Coronary artery (tissue), 2 donors: ENCODE results near the gene MAP3K4.

Source experiments
- DNase-seq: peaks from one replicate; pipeline ENCODE4 v3.0.0-alpha.2; 2017; ENCODE audit warnings: low spot score
- H3K27ac ChIP-seq, 2 donors: fragments of 200-600 bp; sonication (generic); one replicate each; pipeline ENCODE4 v1.5.1; 2016 to 2019
- H3K4me3 ChIP-seq: fragments of 200-600 bp; sonication (generic); 2 replicates; pipeline ENCODE4 v1.5.1; 2016; ENCODE audit warnings: mild to moderate bottlenecking, moderate library complexity
- TF ChIP-seq, protein P1 (sequence below): fragments of 200-600 bp; sonication (generic); IDR thresholded peaks from one replicate; pipeline ENCODE4 v1.5.1; 2019; ENCODE audit warnings: antibody characterized with exemption

Gene MAP3K4

DNA sequence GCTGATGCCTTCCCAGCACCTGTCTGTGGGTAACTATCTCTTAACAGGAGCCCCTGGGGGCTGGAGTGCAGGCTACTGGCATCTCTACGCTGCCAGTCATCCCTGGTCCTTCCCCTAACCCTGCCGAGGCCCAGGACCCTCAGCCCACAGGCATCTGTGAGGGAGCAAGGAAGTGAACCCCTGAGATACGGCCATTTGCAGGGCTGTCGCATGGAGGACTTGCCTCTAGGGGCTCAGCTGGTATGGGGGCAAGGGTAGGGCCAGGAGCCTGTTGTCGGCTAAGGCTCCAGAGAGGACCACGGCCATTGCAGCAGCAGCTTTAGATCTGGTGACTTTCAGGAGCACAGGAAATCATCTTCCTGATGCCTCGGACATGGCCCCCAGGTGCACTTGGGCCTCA, 49.7 kb downstream of the MAP3K4 start:
- DNase-seq, result no peak
- no peak overlapping the region for H3K4me3 ChIP-seq
- no peak overlapping the region for H3K27ac ChIP-seq
- TF ChIP-seq, protein P1, sequence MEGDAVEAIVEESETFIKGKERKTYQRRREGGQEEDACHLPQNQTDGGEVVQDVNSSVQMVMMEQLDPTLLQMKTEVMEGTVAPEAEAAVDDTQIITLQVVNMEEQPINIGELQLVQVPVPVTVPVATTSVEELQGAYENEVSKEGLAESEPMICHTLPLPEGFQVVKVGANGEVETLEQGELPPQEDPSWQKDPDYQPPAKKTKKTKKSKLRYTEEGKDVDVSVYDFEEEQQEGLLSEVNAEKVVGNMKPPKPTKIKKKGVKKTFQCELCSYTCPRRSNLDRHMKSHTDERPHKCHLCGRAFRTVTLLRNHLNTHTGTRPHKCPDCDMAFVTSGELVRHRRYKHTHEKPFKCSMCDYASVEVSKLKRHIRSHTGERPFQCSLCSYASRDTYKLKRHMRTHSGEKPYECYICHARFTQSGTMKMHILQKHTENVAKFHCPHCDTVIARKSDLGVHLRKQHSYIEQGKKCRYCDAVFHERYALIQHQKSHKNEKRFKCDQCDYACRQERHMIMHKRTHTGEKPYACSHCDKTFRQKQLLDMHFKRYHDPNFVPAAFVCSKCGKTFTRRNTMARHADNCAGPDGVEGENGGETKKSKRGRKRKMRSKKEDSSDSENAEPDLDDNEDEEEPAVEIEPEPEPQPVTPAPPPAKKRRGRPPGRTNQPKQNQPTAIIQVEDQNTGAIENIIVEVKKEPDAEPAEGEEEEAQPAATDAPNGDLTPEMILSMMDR, result no peak

DNA sequence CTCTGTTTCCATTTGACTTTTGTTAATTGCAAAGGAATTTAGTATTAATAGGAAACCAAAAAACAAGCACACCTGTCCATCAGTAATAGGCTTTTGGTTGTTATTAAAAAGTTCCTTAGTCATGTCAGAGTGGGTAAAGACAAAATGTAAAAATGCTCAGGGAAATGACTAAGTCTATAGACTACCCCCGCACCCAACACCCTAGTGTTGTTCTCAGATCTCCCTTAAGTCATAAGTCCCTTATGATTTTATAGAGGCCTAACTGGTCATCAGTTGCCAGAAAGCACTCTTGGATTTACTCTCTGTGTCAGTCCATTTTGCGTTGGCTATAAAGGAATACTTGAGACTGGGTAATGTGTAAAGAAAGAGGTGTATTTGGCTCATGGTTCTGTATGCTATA, 52.8 kb downstream of the MAP3K4 start:
- no peak overlapping the region for H3K27ac ChIP-seq
- TF ChIP-seq, protein P1, result no peak
- DNase-seq, result no peak
- H3K4me3 ChIP-seq, result no peak overlapping the region

DNA sequence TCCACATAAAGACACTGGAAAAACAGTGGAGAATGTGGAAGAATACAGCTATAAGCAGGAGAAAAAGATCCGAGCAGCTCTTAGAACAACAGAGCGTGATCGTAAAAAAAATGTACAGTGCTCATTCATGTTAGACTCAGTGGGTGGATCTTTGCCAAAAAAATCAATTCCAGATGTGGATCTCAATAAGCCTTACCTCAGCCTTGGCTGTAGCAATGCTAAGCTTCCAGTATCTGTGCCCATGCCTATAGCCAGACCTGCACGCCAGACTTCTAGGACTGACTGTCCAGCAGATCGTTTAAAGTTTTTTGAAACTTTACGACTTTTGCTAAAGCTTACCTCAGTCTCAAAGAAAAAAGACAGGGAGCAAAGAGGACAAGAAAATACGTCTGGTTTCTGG, 57.1 kb downstream of the MAP3K4 start:
- H3K27ac ChIP-seq, result no peak overlapping the region
- H3K4me3 ChIP-seq, result no peak overlapping the region
- TF ChIP-seq, protein P1, result no peak
- DNase-seq, result no peak

DNA sequence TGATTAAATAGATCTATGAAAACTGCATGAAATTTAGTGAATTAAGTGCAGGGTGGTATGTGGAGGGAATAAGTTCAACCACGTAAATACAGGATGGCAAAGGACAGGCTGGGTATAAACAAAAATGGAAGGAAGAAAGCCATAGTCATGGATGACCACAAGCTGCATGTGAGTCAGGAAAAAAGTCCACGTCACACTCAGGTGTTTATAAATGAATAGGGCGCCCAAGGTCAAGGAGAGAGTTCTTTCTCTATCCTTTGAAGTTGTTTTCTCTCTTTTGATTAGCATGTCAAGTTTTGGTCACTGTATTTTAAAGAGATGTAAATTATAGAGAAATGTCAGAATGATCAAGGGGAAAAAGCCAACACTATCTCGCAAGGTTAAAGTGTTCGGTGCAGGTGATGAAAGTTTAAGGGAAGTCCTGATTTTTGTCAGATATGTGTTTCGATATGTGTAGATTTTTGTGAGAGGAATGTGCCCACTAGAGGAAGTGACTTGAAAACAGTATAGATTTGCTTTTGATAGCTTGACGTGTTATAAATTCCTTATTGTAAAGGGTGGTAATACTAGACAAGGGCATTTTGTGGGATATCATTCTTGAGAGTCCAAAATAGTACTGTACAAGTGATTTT, 58.7 kb downstream of the MAP3K4 start:
- no peak for DNase-seq
- Histone ChIP-seq H3K4me3 (no peak overlapping the region), H3K27ac (no peak overlapping the region)
- TF ChIP-seq, protein P1, result no peak

DNA sequence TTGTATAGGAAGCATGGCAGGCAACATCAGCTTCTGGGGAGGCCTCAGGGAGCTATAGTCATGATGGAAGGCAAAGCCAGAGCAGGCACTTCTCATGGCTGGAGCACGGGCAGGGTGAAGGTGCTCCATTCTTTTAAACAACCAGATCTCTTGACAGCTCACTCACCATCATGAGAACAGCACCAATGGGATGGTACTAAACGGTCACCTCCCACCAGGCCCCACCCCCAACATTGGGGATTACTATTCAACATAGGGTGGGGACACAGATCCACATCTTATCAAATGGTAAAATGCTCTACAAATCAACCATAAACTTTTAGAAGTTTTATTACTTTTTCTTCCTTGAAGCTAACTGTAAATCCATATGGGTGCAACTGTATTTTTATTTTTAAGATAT, 61.5 kb downstream of the MAP3K4 start:
- H3K27ac ChIP-seq, result no peak overlapping the region
- DNase-seq, result no peak
- TF ChIP-seq, protein P1, result no peak
- no peak overlapping the region for H3K4me3 ChIP-seq

DNA sequence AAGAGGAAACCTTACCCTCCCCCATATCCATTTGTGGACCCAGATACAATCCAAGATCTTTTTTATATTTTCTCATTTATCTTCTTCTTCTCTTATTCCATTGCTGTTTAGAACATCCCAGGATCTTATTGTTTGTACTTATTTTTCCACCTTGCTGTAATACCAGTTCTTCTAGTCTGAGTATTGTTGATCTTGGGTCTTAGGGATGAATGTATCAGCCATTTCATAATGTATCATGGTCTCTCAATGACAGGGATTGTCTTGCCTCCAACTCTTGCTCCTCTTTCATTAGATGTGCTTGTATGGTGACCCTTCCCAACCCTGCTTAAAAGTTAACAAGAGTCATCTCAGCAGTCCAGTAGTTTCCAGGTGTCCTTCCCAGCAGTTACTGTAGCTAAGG, 63.3 kb downstream of the MAP3K4 start:
- TF ChIP-seq, protein P1, result no peak

DNA sequence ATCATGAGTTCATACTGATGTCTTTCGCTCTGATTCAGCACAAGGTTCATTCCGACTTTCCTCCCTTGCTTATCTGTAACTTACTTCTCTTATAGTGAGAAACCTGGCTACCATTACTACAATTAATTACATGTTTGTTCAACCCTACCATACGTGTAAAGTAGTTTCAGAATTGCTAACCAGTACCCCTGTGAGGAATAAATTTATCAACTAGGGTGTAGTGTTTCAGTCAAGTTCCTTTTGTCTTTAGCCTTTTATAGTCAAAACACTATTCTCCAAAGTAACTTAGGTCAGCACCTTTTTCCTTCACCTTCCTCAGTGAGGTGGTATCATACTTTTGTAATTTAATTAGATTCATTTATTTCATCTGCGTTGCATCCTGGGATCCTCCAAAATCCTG, 64.9 kb downstream of the MAP3K4 start:
- Histone ChIP-seq H3K4me3 (no peak overlapping the region), H3K27ac (no peak overlapping the region)
- TF ChIP-seq, protein P1, result no peak
- no peak for DNase-seq

More for the DNA sequence above, 63.3 kb downstream of the MAP3K4 start:
- DNase-seq, result no peak
- no peak overlapping the region for H3K27ac ChIP-seq
- no peak overlapping the region for H3K4me3 ChIP-seq
